ENCODE measurements around the gene NCK1. TPM values are rescaled to one million over a fixed set of nuclear protein-coding genes. Genes with fewer than 3 reads are reported as not detected.

Gene NCK1
- total RNA-seq, 1 donor from 2014 or later: 108 TPM

- no peak for DNase-seq (ENCODE audit: low read depth in 2 of 2)
Observed at GRCh38 chr3:136906725-136907124, 44.7 kb downstream of the NCK1 start.

GRCh38 chr3:136908297-136908696 lies 46.3 kb downstream of the NCK1 start:
- DNase-seq (ENCODE audit: low read depth in 2 of 2): no peak

- no peak for DNase-seq (ENCODE audit: low read depth in 2 of 2)
Observed at GRCh38 chr3:136909187-136909586, 47.2 kb downstream of the NCK1 start.

- DNase-seq (ENCODE audit: low read depth in 2 of 2): no peak
Observed at GRCh38 chr3:136910697-136911096, 48.7 kb downstream of the NCK1 start.

- no peak for DNase-seq (ENCODE audit: low read depth in 2 of 2)
Observed at GRCh38 chr3:136913168-136913567, 51.2 kb downstream of the NCK1 start.

- no peak for DNase-seq (ENCODE audit: low read depth in 2 of 2)
Observed at GRCh38 chr3:136914739-136915138, 52.7 kb downstream of the NCK1 start.

- DNase-seq (ENCODE audit: low read depth in 2 of 2): no peak
Observed at GRCh38 chr3:136916223-136916622, 54.2 kb downstream of the NCK1 start.

- peak; percentile 11 to 94 for DNase-seq (ENCODE audit: low read depth in 2 of 2)
Observed at GRCh38 chr3:136919799-136920580, 58.0 kb downstream of the NCK1 start.

GRCh38 chr3:136920904-136921611 lies 59.0 kb downstream of the NCK1 start:
- DNase-seq (ENCODE audit: low read depth in 2 of 2): no peak

GRCh38 chr3:136925425-136926190 lies 63.6 kb downstream of the NCK1 start:
- DNase-seq (ENCODE audit: low read depth in 2 of 2): peak in 1 of 2 donors; percentile 17

GRCh38 chr3:136928240-136928639 lies 66.2 kb downstream of the NCK1 start:
- DNase-seq (ENCODE audit: low read depth in 2 of 2): no peak

GRCh38 chr3:136929977-136930670 lies 68.1 kb downstream of the NCK1 start:
- DNase-seq (ENCODE audit: low read depth in 2 of 2): peak; percentile 58 to 72

- no peak for DNase-seq (ENCODE audit: low read depth in 2 of 2)
Observed at GRCh38 chr3:136931606-136932005, 69.6 kb downstream of the NCK1 start.

GRCh38 chr3:136932523-136932922 lies 70.5 kb downstream of the NCK1 start:
- DNase-seq (ENCODE audit: low read depth in 2 of 2): peak in 1 of 2 donors; percentile 70

GRCh38 chr3:136932978-136933772 lies 71.2 kb downstream of the NCK1 start:
- DNase-seq (ENCODE audit: low read depth in 2 of 2): no peak

GRCh38 chr3:136937175-136937574 lies 75.2 kb downstream of the NCK1 start:
- peak in 1 of 2 donors; percentile 29 for DNase-seq (ENCODE audit: low read depth in 2 of 2)

GRCh38 chr3:136937851-136938250 lies 75.8 kb downstream of the NCK1 start:
- peak; percentile 77 for DNase-seq (ENCODE audit: low read depth in 2 of 2)

GRCh38 chr3:136938334-136938733 lies 76.3 kb downstream of the NCK1 start:
- peak; percentile 59 to 71 for DNase-seq (ENCODE audit: low read depth in 2 of 2)

- DNase-seq (ENCODE audit: low read depth in 2 of 2): no peak
Observed at GRCh38 chr3:136939489-136939888, 77.5 kb downstream of the NCK1 start.

- no peak for DNase-seq (ENCODE audit: low read depth in 2 of 2)
Observed at GRCh38 chr3:136942803-136943202, 80.8 kb downstream of the NCK1 start.

- peak in 1 of 2 donors; percentile 36 for DNase-seq (ENCODE audit: low read depth in 2 of 2)
Observed at GRCh38 chr3:136943436-136943835, 81.4 kb downstream of the NCK1 start.
